GM18951 (cell line): Measurements from ENCODE around the gene C3orf49.

ENCODE experiments used
- POLR2A ChIP-seq: IDR thresholded peaks from 4 replicates; pipeline ENCODE4 v1.6.1; 2011; ENCODE audit warnings: mild to moderate bottlenecking; ENCODE audit not compliant: insufficient read length, insufficient read depth; ENCODE audit errors: extremely low read depth
- in situ Hi-C: fragments of 300-500 bp; cut with MboI; formaldehyde crosslinking; loops from one replicate; pipeline ENCODE4 v1.12.0; 2022; ENCODE audit warnings: low sequenced_read_pairs, mixed read lengths, inconsistent platforms; ENCODE audit not compliant: unreplicated experiment

The C3orf49 gene

GRCh38 chr3:63824309-63824708 lies 5.2 kb downstream of the C3orf49 start:
- TF ChIP-seq POLR2A = no peak
- in situ Hi-C loops = no loop called here

GRCh38 chr3:63830526-63830925 lies 11.4 kb downstream of the C3orf49 start:
- in situ Hi-C loops = no loop called here
- TF ChIP-seq POLR2A = no peak

GRCh38 chr3:63832395-63832794 lies 13.3 kb downstream of the C3orf49 start:
- in situ Hi-C loops = no loop called here
- TF ChIP-seq POLR2A = no peak

DNA sequence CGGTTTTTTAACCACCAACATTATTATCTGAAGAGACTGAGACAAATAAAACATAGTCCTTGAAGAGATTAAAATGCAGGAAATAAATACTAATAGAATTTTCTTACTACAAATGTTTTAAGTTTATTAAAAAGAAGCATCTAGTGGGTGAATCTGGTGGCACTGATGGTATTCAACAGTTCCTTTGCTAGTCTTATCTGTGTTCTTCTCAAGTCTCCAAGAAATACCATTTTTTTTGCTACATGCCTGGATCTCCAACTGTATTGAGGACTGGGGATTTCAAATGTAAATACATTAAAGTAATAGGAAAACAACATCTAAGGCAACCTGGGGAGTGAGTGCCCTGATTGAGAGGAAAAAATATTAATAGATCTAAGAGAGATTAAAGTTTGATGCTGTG lies 22.6 kb downstream of the C3orf49 start:
- TF ChIP-seq POLR2A = no peak
- in situ Hi-C loops = no loop called here

- in situ Hi-C loops = no loop called here
- TF ChIP-seq POLR2A = no peak
Observed at GRCh38 chr3:63842127-63842526, 23.0 kb downstream of the C3orf49 start.

DNA sequence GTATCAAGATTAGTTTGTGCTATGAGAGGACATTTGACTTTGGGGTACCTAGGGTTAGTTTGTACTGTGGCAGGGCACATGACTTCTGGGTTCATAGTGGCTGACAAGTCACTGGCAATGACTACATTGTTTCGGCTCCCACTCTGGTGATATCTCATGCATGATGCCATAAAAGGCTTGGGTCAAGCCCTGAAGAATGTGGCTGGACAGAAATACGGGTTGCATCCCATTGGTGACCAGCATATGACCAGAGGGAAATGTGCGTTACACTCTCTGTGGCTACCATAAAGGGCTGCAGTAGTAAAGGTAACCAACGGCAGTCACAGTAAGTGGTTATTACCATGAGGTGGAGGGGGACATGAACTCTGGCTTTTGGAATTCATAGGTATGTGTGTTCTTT lies 26.1 kb downstream of the C3orf49 start:
- in situ Hi-C loops = no loop called here
- no peak for TF ChIP-seq POLR2A

DNA sequence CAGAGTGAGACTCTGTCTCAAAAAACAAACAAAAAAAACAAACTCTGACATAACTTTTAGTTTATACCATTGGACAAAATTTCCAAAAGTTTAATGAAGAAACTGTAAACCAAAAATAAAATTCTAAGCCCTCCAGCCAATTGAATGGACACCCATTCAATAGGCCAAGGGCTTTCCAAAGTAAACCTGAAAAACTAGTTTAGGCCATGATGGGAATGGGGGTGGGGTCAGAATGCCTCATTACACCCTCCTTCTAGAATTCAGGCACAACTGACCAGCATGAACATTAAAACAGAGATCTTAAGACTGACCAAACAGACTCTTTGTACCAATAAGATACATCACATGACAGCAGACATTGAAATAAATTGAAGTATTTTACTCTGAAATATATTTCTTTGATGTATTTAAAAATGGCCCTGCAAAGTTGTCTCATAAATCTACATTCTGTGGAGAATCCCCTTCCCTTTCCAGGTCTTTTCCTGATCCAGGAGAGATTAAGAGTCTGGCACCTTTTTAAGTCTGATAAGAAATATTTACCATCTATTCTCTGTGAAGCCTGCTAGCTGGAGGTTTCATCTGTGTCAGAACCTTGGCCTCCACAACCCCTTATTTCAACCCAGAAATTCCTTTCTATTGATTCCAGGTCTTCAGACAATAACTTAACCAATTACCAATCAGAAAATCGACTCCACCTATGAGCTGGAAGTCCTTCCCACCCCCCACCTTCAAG lies 28.8 kb downstream of the C3orf49 start:
- in situ Hi-C loops = no loop called here
- no peak for TF ChIP-seq POLR2A

DNA sequence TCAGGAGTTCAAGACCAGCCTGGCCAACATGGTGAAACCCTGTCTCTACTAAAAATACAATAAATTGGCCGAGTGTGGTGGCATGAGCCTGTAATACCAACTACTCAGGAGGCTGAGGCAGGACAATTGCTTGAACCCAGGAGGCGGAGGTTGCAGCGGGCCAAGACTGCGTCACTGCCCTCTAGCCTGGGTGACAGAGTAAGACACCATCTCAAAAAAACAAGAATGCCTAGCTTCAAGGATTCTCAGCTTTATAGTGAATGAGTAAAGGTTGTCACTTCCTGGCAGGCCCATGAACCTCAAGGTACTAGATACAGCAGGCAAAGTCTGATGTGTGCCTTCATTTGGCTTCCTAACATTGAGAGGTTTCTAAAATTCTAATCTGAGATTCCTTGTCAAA lies 30.1 kb downstream of the C3orf49 start:
- no peak for TF ChIP-seq POLR2A
- in situ Hi-C loops = no loop called here

DNA sequence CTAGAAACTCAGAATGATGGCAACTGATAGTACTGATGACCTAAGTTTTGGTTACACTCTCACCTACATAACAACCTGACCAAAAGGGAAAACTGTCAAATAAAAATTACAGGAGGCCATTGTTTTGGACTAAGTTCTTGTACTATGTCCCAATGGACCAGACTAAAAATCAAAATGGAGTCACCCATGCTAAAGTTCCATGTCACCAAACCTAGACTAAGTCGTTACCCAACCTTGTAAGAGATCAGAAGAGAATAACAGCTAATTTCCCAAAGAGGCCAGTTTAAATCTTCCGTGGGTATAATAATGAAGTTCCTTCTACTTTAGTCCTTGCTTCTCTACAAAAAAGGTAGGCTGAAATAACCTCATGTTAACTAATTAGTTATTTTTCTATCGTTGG lies 32.2 kb downstream of the C3orf49 start:
- in situ Hi-C loops = no loop called here
- TF ChIP-seq POLR2A = no peak

DNA sequence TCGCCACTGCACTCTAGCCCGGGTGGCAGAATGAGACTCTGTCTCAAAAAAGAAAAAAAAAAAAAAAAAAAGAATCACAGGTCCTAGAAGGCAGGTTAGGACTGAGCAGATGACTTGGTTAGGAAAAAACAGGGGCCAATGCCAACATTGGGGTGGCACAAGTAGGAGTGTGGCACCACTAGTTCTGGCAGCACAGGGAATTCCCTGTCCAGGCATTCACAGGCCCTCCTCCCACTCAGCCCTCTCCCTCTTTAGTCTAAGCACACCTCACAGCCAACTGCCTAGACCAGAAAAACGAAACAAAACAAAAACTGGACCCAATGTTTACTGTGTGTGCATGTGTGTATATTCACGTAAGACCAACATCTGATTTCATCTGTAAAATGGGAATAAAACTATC lies 34.0 kb downstream of the C3orf49 start:
- no peak for TF ChIP-seq POLR2A
- in situ Hi-C loops = no loop called here

- TF ChIP-seq POLR2A = no peak
- in situ Hi-C loops = no loop called here
Observed at GRCh38 chr3:63855333-63855940, 36.3 kb downstream of the C3orf49 start.

GRCh38 chr3:63857311-63857710 lies 38.2 kb downstream of the C3orf49 start:
- TF ChIP-seq POLR2A = no peak
- in situ Hi-C loops = no loop called here

DNA sequence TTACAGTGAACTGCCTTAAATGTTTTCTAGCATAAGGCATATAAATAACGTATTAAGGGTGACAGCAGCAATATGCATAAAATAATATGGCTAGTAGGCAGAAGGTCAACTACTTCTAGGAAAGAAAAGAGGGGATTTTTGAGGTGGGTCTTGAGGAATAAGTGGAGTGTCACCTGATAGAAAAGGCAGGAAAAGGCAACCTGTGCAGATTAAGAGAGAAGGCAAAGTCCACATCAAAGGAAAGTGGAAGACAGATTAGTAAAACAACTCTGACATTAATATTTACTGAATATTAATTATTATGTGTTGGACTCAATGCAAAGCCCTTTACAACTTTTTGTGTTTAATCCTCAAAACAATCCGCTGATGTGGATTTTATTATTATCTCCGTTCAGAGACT lies 41.7 kb downstream of the C3orf49 start:
- TF ChIP-seq POLR2A = no peak
- in situ Hi-C loops = no loop called here

DNA sequence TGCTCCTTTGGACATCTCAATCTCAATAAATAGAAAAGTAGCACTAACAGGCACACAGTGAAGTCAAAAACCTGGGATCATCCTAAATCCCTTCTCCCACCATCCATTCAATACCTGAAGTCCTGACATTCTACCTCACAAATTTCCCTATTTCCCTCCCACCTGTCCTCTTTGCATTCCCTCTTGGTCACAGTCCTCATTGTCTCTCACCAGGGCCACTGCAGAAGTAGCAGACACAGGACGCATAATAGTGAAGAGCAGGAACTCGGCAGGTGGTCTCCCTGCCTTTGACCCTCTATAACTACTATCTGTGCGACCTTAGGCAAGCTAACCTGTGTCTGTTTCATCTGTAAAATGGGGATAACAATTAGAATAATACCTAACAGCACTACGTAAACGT lies 42.2 kb downstream of the C3orf49 start:
- in situ Hi-C loops = no loop called here
- TF ChIP-seq POLR2A = no peak
